Measurements from ENCODE around the gene DLGAP1. TPM values are rescaled to one million over a fixed set of nuclear protein-coding genes. Genes with fewer than 3 reads are reported as not detected.

The DLGAP1 gene
- total and polyA plus RNA-seq, 2 donors (not counting 1 experiment from before 2014, with no cell fraction given), result 0.07 to 0.61 TPM

GRCh38 chr18:3619222-3619621 is 835.9 kb downstream of the DLGAP1 start:
- H3K27ac Mint-ChIP-seq, result no peak overlapping the region
- CTCF ChIA-PET, result no interaction called here

GRCh38 chr18:3616744-3617143 is 838.4 kb downstream of the DLGAP1 start:
- Histone ChIP-seq H3K27me3 (replicated peaks in 1 of 4; ENCODE audit: control extremely low read depth in 1 of 4, control insufficient read depth in 3 of 4, insufficient read depth in 4 of 4, low read length in 3 of 4) (no peaks in the 10 kb centered on the region), H3K4me2 (replicated peaks; ENCODE audit: low read depth, low read length, poor library complexity, severe bottlenecking) (no peak overlapping the region), H3K27ac (ENCODE audit: low read length in 2 of 2) (no peak overlapping the region), H3K4me1 (ENCODE audit: control insufficient read depth in 2 of 2, insufficient read depth in 2 of 2, low read length in 2 of 2) (no peaks in the 10 kb centered on the region), H3K9ac (ENCODE audit: low read length) (no peak overlapping the region), H3K9me3 (ENCODE audit: control extremely low read depth in 1 of 3, control insufficient read depth in 2 of 3, insufficient read depth in 1 of 3, low read length in 2 of 3) (peaks cover 0 to 5% (median 0%) of the 10 kb centered on the region in 3 donors), H3K36me3 (replicated peaks in 1 of 2; ENCODE audit: control extremely low read depth in 1 of 2, control insufficient read depth in 1 of 2, extremely low read depth in 1 of 2, insufficient read depth in 2 of 2, low read length in 1 of 2) (no peaks in the 10 kb centered on the region), H2AFZ (ENCODE audit: insufficient read depth, low read depth, low read length, poor library complexity, severe bottlenecking) (no peak overlapping the region), H4K20me1 (ENCODE audit: control insufficient read depth, insufficient read depth, low read length, poor library complexity, severe bottlenecking) (no peaks in the 10 kb centered on the region), H3K79me2 (ENCODE audit: control insufficient read depth, insufficient read depth, low read length) (no peaks in the 10 kb centered on the region), H3K4me3 (ENCODE audit: control extremely low read depth in 1 of 5, extremely low read depth in 1 of 5, insufficient read depth in 1 of 5, low read depth in 2 of 5, low read length in 4 of 5) (no peak overlapping the region)
- TF ChIP-seq CTCF (IDR thresholded peaks at IDR 0.05), result no peak
- TF ChIP-seq EZH2 (IDR thresholded peaks at IDR 0.05; ENCODE audit: borderline replicate concordance, insufficient read depth, low read depth, low read length, poor library complexity, severe bottlenecking), result no peak
- Mint-ChIP-seq H3K27me3 (no peaks in the 10 kb centered on the region), H3K4me3 (no peak overlapping the region), H3K9me3 (ENCODE audit: insufficient read depth) (no peaks in the 10 kb centered on the region), H3K4me1 (no peaks in the 10 kb centered on the region), H3K27ac (no peak overlapping the region)
- CTCF ChIA-PET, result interaction anchor here (0.7 to 1.7 kb wide), 3 partner anchors 48 to 339 kb away, joined by 3 to 6 read pairs (median 3); no protein-coding TSS in a partner anchor
- DNase-seq (no peak), ATAC-seq (ENCODE audit: low read depth) (no peak)
- 100% methylated on average over 1 of the region's 3 CpGs for WGBS (ENCODE audit: insufficient coverage)
- intact Hi-C loops (cut with micrococcal nuclease), result no loop called here
- POLR2A ChIA-PET, result interaction anchor here (0.7 kb wide), 1 partner anchor 131 kb away, joined by 4 read pairs; no protein-coding TSS in a partner anchor

More at GRCh38 chr18:3619222-3619621, 835.9 kb downstream of the DLGAP1 start:
- H3K4me1 ChIP-seq (ENCODE audit: control insufficient read depth in 2 of 2, insufficient read depth in 2 of 2, low read length in 2 of 2), result no peaks in the 10 kb centered on the region
- no peak for ATAC-seq (ENCODE audit: low read depth)
- peaks cover 0 to 5% (median 0%) of the 10 kb centered on the region in 3 donors for H3K9me3 ChIP-seq (ENCODE audit: control extremely low read depth in 1 of 3, control insufficient read depth in 2 of 3, insufficient read depth in 1 of 3, low read length in 2 of 3)
- 93% methylated on average over 2 of the region's 3 CpGs for WGBS (ENCODE audit: insufficient coverage)
- no peak overlapping the region for H2AFZ ChIP-seq (ENCODE audit: insufficient read depth, low read depth, low read length, poor library complexity, severe bottlenecking)
- Mint-ChIP-seq H3K9me3 (ENCODE audit: insufficient read depth) (no peaks in the 10 kb centered on the region), H3K27me3 (no peaks in the 10 kb centered on the region), H3K4me1 (no peaks in the 10 kb centered on the region), H3K4me3 (no peak overlapping the region)
- no peak for DNase-seq
- no peaks in the 10 kb centered on the region for H3K27me3 ChIP-seq (replicated peaks in 1 of 4; ENCODE audit: control extremely low read depth in 1 of 4, control insufficient read depth in 3 of 4, insufficient read depth in 4 of 4, low read length in 3 of 4)
- no peak overlapping the region for H3K4me2 ChIP-seq (replicated peaks; ENCODE audit: low read depth, low read length, poor library complexity, severe bottlenecking)
- H3K79me2 ChIP-seq (ENCODE audit: control insufficient read depth, insufficient read depth, low read length), result no peaks in the 10 kb centered on the region
- no peak overlapping the region for H3K4me3 ChIP-seq (ENCODE audit: control extremely low read depth in 1 of 5, extremely low read depth in 1 of 5, insufficient read depth in 1 of 5, low read depth in 2 of 5, low read length in 4 of 5)
- no peaks in the 10 kb centered on the region for H3K36me3 ChIP-seq (replicated peaks in 1 of 2; ENCODE audit: control extremely low read depth in 1 of 2, control insufficient read depth in 1 of 2, extremely low read depth in 1 of 2, insufficient read depth in 2 of 2, low read length in 1 of 2)
- POLR2A ChIA-PET, result no interaction called here
- H3K27ac ChIP-seq (ENCODE audit: low read length in 2 of 2), result no peak overlapping the region
- TF ChIP-seq CTCF (IDR thresholded peaks at IDR 0.05), result no peak
- no peak for TF ChIP-seq EZH2 (IDR thresholded peaks at IDR 0.05; ENCODE audit: borderline replicate concordance, insufficient read depth, low read depth, low read length, poor library complexity, severe bottlenecking)
- no peaks in the 10 kb centered on the region for H4K20me1 ChIP-seq (ENCODE audit: control insufficient read depth, insufficient read depth, low read length, poor library complexity, severe bottlenecking)
- no peak overlapping the region for H3K9ac ChIP-seq (ENCODE audit: low read length)
- intact Hi-C loops (cut with micrococcal nuclease), result no loop called here
